HPDE6-E6E7 (cell line): Measurements from ENCODE around the gene OR10D3.
"Not testable (repeated sequence)": the region's sequence is repeated elsewhere in the genome, so short reads cannot be mapped to it uniquely, and the experiment has no call there.

Experiments
- DNase-seq: peaks from one replicate; pipeline ENCODE4 v3.0.0; 2011; ENCODE audit warnings: missing footprints; ENCODE audit errors: extremely low spot score

OR10D3 gene

GRCh38 chr11:124183068-124183467 is at the start of gene OR10D3:
Gene OR10D3, plus strand, starts transcription at chr11:124183345. Its CDS starts 1,925 bp downstream, at chr11:124185270.
- DNase-seq = no peak

- DNase-seq = no peak
Observed at GRCh38 chr11:124143034-124143433, 40.1 kb upstream of the OR10D3 start.

GRCh38 chr11:124147951-124148350 is 35.2 kb upstream of the OR10D3 start:
- DNase-seq = no peak

GRCh38 chr11:124150684-124151083 is 32.5 kb upstream of the OR10D3 start:
- DNase-seq = no peak

GRCh38 chr11:124152770-124153407 is 30.3 kb upstream of the OR10D3 start:
- no peak for DNase-seq

GRCh38 chr11:124153821-124154220 is 29.3 kb upstream of the OR10D3 start:
- no peak for DNase-seq

- no peak for DNase-seq
Observed at GRCh38 chr11:124159481-124159880, 23.7 kb upstream of the OR10D3 start.

GRCh38 chr11:124160986-124161385 is 22.2 kb upstream of the OR10D3 start:
- DNase-seq = no peak

- no peak for DNase-seq
Observed at GRCh38 chr11:124167826-124168231, 15.3 kb upstream of the OR10D3 start.

- no peak for DNase-seq
Observed at GRCh38 chr11:124168796-124169195, 14.3 kb upstream of the OR10D3 start.

GRCh38 chr11:124170315-124170714 is 12.8 kb upstream of the OR10D3 start:
- not testable (repeated sequence) for DNase-seq

- no peak for DNase-seq
Observed at GRCh38 chr11:124170801-124171586, 12.2 kb upstream of the OR10D3 start.

GRCh38 chr11:124172101-124172500 is 11.0 kb upstream of the OR10D3 start:
- DNase-seq = no peak

GRCh38 chr11:124172599-124172998 is 10.5 kb upstream of the OR10D3 start:
- DNase-seq = no peak

- peak; percentile 29 for DNase-seq
Observed at GRCh38 chr11:124174001-124174583, 9.1 kb upstream of the OR10D3 start.

- DNase-seq = no peak
Observed at GRCh38 chr11:124176925-124177715, 6.0 kb upstream of the OR10D3 start.

- DNase-seq = no peak
Observed at GRCh38 chr11:124179310-124179709, 3.8 kb upstream of the OR10D3 start.

- no peak for DNase-seq
Observed at GRCh38 chr11:124190298-124191139, 7.4 kb downstream of the OR10D3 start.

- DNase-seq = no peak
Observed at GRCh38 chr11:124193221-124194010, 10.3 kb downstream of the OR10D3 start.
